Activated T-cell treated with anti-CD3 and anti-CD28 coated beads for 4 hours (primary cell): Measurements from ENCODE around the gene DSP.
A peak's percentile ranks its signal among the peaks of the same experiment; 100 is the strongest.

Source experiments
- DNase-seq: peaks from one replicate; pipeline ENCODE4 v3.0.0-alpha.2; 2020

Gene DSP

GRCh38 chr6:7561153-7561964 is 19.9 kb downstream of the DSP start:
- DNase-seq: no peak

GRCh38 chr6:7562769-7563168 is 21.3 kb downstream of the DSP start:
- no peak for DNase-seq

- no peak for DNase-seq
Observed at GRCh38 chr6:7566107-7566506, 24.6 kb downstream of the DSP start.

- DNase-seq: no peak
Observed at GRCh38 chr6:7566617-7567173, 25.2 kb downstream of the DSP start.

GRCh38 chr6:7568021-7568420 is 26.6 kb downstream of the DSP start:
- DNase-seq: no peak

GRCh38 chr6:7569082-7569481 is 27.6 kb downstream of the DSP start:
- DNase-seq: no peak

- DNase-seq: no peak
Observed at GRCh38 chr6:7572213-7572943, 30.9 kb downstream of the DSP start.

GRCh38 chr6:7574500-7574899 is 33.0 kb downstream of the DSP start:
- DNase-seq: no peak

GRCh38 chr6:7578516-7578915 is 37.0 kb downstream of the DSP start:
- DNase-seq: no peak

- no peak for DNase-seq
Observed at GRCh38 chr6:7578931-7579330, 37.5 kb downstream of the DSP start.

- DNase-seq: no peak
Observed at GRCh38 chr6:7579851-7580250, 38.4 kb downstream of the DSP start.

GRCh38 chr6:7580537-7580926 is 39.1 kb downstream of the DSP start:
- DNase-seq: no peak

- DNase-seq: no peak
Observed at GRCh38 chr6:7580927-7581618, 39.6 kb downstream of the DSP start.

- DNase-seq: no peak
Observed at GRCh38 chr6:7585287-7585930, 43.9 kb downstream of the DSP start.

- no peak for DNase-seq
Observed at GRCh38 chr6:7587631-7588100, 46.2 kb downstream of the DSP start.

- DNase-seq: no peak
Observed at GRCh38 chr6:7588506-7588905, 47.0 kb downstream of the DSP start.

- no peak for DNase-seq
Observed at GRCh38 chr6:7589221-7589620, 47.8 kb downstream of the DSP start.

- peak; percentile 88 for DNase-seq
Observed at GRCh38 chr6:7589949-7590917, 48.8 kb downstream of the DSP start, which contains the start of gene SNRNP48. SNRNP48 (plus strand) TSS chr6:7590198; CDS start chr6:7590258, 60 bp downstream.

- DNase-seq: no peak
Observed at GRCh38 chr6:7590918-7591302, 49.4 kb downstream of the DSP start.

GRCh38 chr6:7591770-7592169 is 50.3 kb downstream of the DSP start:
- DNase-seq: no peak

GRCh38 chr6:7593229-7593628 is 51.8 kb downstream of the DSP start:
- no peak for DNase-seq
